Subcutaneous abdominal adipose tissue (tissue), 5 donors: ENCODE measurements around the gene UGT2B7.
"Not testable (repeated sequence)": the region's sequence is repeated elsewhere in the genome, so short reads cannot be mapped to it uniquely, and the experiment has no call there.

Experiments
- H3K27ac ChIP-seq: one replicate; pipeline ENCODE4 v1.7.0; 2013; ENCODE audit warnings: low read depth, mild to moderate bottlenecking, inconsistent platforms, low read length, moderate library complexity
- H3K27me3 ChIP-seq, 5 donors: one replicate each; pipeline ENCODE4 v1.7.0; 2013; ENCODE audit warnings: low read length in 5 of 5, inconsistent platforms in 1 of 5; ENCODE audit not compliant: control insufficient read depth in 5 of 5, insufficient read depth in 4 of 5
- H3K36me3 ChIP-seq, 5 donors: one replicate each; pipeline ENCODE4 v1.7.0; 2013; ENCODE audit warnings: low read length in 5 of 5; ENCODE audit not compliant: control insufficient read depth in 5 of 5, insufficient read depth in 5 of 5
- H3K4me1 ChIP-seq, 5 donors: one replicate each; pipeline ENCODE4 v1.7.0; 2013; ENCODE audit warnings: low read length in 5 of 5, mild to moderate bottlenecking in 3 of 5, moderate library complexity in 1 of 5; ENCODE audit not compliant: control insufficient read depth in 5 of 5, insufficient read depth in 5 of 5
- H3K4me3 ChIP-seq, 5 donors: one replicate each; pipeline ENCODE4 v1.7.0; 2013; ENCODE audit warnings: low read length in 5 of 5, low read depth in 1 of 5
- H3K9ac ChIP-seq, 5 donors: one replicate each; pipeline ENCODE4 v1.7.0; 2013; ENCODE audit warnings: low read length in 5 of 5, mild to moderate bottlenecking in 4 of 5, moderate library complexity in 3 of 5
- H3K9me3 ChIP-seq, 5 donors: one replicate each; pipeline ENCODE4 v1.7.0; 2013; ENCODE audit warnings: low read length in 5 of 5; ENCODE audit not compliant: control insufficient read depth in 5 of 5
- donor health status: healthy.
- donor health status: healthy.
- donor health status: healthy.
- donor health status: healthy.
- donor health status: healthy.

UGT2B7 gene

DNA sequence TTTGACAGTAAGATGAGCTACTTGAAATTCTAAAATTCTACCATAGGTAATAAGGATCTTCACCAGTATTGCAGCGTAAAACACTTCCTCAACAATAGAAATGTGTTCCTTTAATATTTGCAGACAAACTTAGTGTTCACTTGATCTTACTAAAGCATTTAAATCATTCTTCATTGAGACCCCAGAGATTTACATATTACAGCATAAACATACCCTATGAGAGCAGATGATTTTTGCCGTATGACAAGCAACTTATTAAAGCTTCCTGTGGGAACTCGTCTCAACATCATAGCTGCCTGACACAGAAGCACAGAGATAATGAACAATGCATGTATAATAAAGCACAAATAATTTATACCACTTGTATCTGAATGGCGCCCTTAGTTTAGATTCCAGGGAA lies 3.6 kb downstream of the UGT2B7 start:
- H3K4me1 ChIP-seq = no peaks in the 10 kb centered on the region
- no peaks in the 10 kb centered on the region for H3K36me3 ChIP-seq
- no peak overlapping the region for H3K27ac ChIP-seq
- no peaks in the 10 kb centered on the region for H3K27me3 ChIP-seq
- no peak overlapping the region for H3K9ac ChIP-seq
- no peak overlapping the region for H3K4me3 ChIP-seq
- H3K9me3 ChIP-seq = no peaks in the 10 kb centered on the region

- H3K4me3 ChIP-seq, H3K27ac ChIP-seq, H3K4me1 ChIP-seq, H3K27me3 ChIP-seq, H3K36me3 ChIP-seq, H3K9me3 ChIP-seq, H3K9ac ChIP-seq: not testable (repeated sequence)
These were observed 6.4 kb downstream of the UGT2B7 start for GRCh38 chr4:69102668-69103067.

DNA sequence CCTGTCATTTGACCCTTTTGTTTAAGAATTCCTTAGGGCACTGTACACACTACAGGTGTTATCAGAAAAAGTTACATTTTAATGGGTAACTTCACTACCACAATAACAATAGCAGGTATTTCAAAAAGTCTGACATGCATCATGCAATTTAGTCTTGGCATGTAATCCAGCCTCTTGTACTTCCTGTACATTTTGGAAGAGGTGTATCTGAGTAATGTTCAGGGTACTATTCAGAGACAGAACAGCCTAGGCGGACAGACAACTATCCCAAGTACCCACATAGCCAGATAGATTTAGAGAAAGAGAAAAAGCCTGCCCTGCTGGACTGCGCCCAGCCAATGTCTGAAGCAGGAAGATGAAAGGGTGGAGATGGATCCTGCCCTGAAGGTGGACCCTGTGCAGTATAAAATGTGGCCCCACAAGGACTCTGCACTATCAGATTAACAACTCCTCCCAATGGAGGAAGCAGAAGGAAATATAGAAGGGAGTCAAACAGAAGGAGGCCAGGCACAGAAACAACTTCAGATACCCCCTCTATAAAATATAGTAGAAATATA lies 8.5 kb downstream of the UGT2B7 start:
- H3K9ac ChIP-seq = no peak overlapping the region
- H3K4me1 ChIP-seq = no peaks in the 10 kb centered on the region
- H3K27me3 ChIP-seq = no peaks in the 10 kb centered on the region
- no peaks in the 10 kb centered on the region for H3K36me3 ChIP-seq
- no peaks in the 10 kb centered on the region for H3K9me3 ChIP-seq
- H3K27ac ChIP-seq = no peak overlapping the region
- no peak overlapping the region for H3K4me3 ChIP-seq

GRCh38 chr4:69115151-69115850 lies 19.0 kb downstream of the UGT2B7 start:
- not testable (repeated sequence) for H3K4me1 ChIP-seq, H3K4me3 ChIP-seq, H3K27me3 ChIP-seq, H3K27ac ChIP-seq, H3K9ac ChIP-seq, H3K36me3 ChIP-seq, H3K9me3 ChIP-seq

GRCh38 chr4:69115851-69116213 lies 19.6 kb downstream of the UGT2B7 start:
- H3K36me3 ChIP-seq = no peaks in the 10 kb centered on the region
- H3K4me1 ChIP-seq = no peaks in the 10 kb centered on the region
- H3K27me3 ChIP-seq = no peaks in the 10 kb centered on the region
- no peak overlapping the region for H3K27ac ChIP-seq
- no peak overlapping the region for H3K9ac ChIP-seq
- H3K9me3 ChIP-seq = no peaks in the 10 kb centered on the region
- H3K4me3 ChIP-seq = no peak overlapping the region

DNA sequence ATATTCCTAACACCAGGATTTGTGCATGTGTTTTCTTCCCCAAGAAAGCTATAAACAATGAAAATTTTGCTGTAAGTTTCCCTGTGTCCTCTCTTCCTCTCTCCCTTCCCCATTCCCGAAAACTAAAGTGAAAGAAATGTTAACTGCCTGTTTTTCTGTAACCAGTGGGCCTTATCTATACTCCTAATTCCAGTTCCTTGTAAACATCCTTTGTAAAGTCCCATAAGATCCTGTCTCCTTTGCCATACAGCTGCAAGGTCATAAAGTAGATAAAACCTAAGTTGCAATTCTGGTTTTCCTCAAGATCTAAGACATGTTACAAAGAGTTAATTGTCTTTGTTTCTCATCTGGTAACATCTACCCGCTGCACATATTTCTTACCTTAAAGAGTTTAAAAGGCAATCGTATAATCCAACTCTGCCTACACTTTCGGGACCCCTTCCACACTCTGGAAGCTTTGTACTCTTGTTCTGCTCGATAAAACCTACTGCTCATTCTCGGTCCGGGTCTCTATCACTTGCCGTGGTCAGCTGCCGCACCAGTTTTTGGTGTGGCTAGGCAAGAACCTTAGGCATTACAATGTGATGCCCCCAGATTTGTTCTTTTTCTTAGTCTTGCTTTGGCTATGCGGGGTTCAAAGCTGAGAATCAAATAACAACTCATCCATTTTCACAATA lies 20.5 kb downstream of the UGT2B7 start:
- no peak overlapping the region for H3K4me3 ChIP-seq
- H3K4me1 ChIP-seq = no peaks in the 10 kb centered on the region
- H3K36me3 ChIP-seq = no peaks in the 10 kb centered on the region
- H3K27ac ChIP-seq = no peak overlapping the region
- no peaks in the 10 kb centered on the region for H3K9me3 ChIP-seq
- no peak overlapping the region for H3K9ac ChIP-seq
- H3K27me3 ChIP-seq = no peaks in the 10 kb centered on the region

DNA sequence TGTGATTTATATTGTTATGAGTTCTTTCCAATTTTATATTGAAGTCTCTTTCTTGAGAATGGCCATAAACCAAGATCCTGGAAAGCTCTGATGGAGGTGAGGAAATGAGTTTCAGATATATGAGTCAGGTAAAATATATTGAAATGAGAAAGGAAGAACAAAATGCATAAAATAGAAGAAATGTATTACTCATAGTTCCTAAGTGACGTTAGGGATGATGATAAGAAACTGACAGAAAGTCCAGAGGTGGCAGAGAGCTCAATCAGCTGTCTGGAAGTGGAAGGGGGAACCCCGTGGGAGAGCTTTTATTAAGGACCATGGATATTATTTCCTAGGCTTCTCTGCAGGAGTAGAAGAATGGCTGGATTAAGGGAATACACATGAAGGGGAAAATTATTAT lies 24.6 kb downstream of the UGT2B7 start:
- no peaks in the 10 kb centered on the region for H3K4me1 ChIP-seq
- H3K4me3 ChIP-seq = no peak overlapping the region
- no peaks in the 10 kb centered on the region for H3K9me3 ChIP-seq
- H3K27me3 ChIP-seq = no peaks in the 10 kb centered on the region
- H3K27ac ChIP-seq = no peak overlapping the region
- no peak overlapping the region for H3K9ac ChIP-seq
- no peaks in the 10 kb centered on the region for H3K36me3 ChIP-seq

GRCh38 chr4:69122476-69122875 lies 26.2 kb downstream of the UGT2B7 start:
- Histone ChIP-seq H3K4me3 (no peak overlapping the region), H3K9ac (no peak overlapping the region), H3K27me3 (no peaks in the 10 kb centered on the region), H3K9me3 (no peaks in the 10 kb centered on the region), H3K36me3 (no peaks in the 10 kb centered on the region), H3K4me1 (no peaks in the 10 kb centered on the region), H3K27ac (no peak overlapping the region)

- Histone ChIP-seq H3K27me3 (no peaks in the 10 kb centered on the region), H3K36me3 (no peaks in the 10 kb centered on the region), H3K4me3 (no peak overlapping the region), H3K27ac (no peak overlapping the region), H3K4me1 (no peaks in the 10 kb centered on the region), H3K9me3 (peaks cover 0 to 4% (median 0%) of the 10 kb centered on the region in 5 donors), H3K9ac (no peak overlapping the region)
These were observed 28.7 kb downstream of the UGT2B7 start for GRCh38 chr4:69124941-69125340.

GRCh38 chr4:69126024-69126423 lies 29.8 kb downstream of the UGT2B7 start:
- Histone ChIP-seq H3K9me3 (peaks cover 0 to 4% (median 0%) of the 10 kb centered on the region in 5 donors), H3K4me3 (no peak overlapping the region), H3K36me3 (no peaks in the 10 kb centered on the region), H3K4me1 (no peaks in the 10 kb centered on the region), H3K27me3 (no peaks in the 10 kb centered on the region), H3K27ac (no peak overlapping the region), H3K9ac (no peak overlapping the region)
